Effector CD4-positive, alpha-beta T cell (primary cell): ENCODE results near the gene ARID5A.
"Not testable (repeated sequence)": the region's sequence is repeated elsewhere in the genome, so short reads cannot be mapped to it uniquely, and the experiment has no call there.

ENCODE experiments used
- DNase-seq: peaks from one replicate; pipeline ENCODE4 v3.0.0-alpha.2; 2020

ARID5A gene

DNA sequence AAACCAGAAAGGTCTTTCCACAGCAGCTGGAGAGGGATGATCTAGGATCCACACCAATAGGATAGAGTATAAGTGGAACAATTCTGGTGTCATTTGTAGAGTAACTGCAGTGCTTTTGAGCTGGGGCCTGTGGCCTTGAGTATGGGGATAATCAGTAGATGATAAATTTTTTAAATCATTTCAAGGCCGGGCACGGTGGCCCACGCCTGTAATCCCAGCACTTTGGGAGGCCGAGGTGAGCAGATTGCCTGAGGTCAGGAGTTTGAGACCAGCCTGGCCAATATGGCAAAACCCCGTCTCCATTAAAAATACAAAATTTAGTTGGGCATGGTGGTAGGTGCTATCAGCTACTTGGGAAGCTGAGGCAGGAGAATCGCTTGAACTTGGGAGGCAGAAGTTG, 20.9 kb downstream of the ARID5A start:
- not testable (repeated sequence) for DNase-seq

DNA sequence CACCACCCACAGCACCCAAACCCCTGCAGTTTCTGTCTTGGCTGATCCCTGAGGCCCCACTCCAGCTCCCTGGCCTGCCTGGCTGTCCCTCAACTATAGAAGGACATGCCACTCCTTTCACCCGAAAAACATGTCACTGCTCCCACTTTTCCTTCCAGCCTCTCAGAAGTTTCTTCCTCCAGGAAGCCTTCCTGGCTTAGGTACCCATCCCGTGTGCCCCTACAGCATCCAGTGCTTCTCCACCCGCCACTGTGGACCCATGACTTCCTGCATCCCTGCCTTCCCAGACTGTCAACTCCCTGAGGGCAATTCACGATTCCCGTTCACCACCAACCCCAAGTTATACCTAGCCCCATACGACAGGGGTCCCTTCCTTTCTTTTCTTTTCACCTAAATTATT, 21.5 kb downstream of the ARID5A start:
- DNase-seq: no peak

DNA sequence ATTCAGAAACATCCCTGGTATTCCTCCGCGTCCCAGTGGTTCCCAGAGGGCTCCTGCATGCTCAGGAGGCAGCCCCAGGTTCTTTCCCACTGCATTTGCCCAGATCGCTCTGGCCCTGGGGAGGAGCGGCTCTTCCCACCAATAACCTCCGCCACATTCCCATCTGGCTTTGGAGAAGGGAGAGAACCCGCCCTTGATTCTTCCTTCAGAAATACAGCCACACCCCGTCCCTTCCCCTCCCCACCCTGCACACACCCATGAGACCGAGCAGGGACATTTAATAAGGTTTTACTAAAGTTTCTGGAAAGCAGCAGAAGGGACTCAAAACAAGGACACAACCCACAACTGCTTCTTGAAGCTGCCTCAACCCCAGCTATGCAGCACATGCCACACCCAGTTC, 21.9 kb downstream of the ARID5A start:
- DNase-seq: no peak

- no peak for DNase-seq
Measured at GRCh38 chr2:96564026-96564425, 27.5 kb downstream of the ARID5A start.

- DNase-seq: no peak
Measured at GRCh38 chr2:96564563-96564962, 28.0 kb downstream of the ARID5A start.

GRCh38 chr2:96565111-96565510, 28.6 kb downstream of the ARID5A start:
- no peak for DNase-seq

GRCh38 chr2:96568094-96568493, 31.5 kb downstream of the ARID5A start:
- DNase-seq: no peak

DNA sequence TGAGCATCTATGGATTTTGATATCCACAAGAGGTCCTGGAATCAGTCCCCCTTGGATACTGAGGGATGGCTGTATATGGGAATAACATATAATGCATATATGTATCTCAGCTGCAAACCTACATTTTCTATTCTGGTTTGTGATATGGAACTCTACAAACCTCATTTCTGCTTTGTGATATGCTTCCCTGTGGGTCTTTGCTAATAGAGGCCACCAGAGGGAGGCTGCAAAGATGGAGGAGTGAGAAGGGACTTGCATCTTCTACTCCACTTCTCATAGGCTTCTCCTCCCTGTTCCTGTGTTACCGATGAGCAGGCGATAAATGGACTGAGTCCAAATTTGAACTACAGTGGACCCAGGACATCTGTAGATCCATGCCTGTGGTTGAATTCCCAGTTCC, 37.8 kb downstream of the ARID5A start:
- no peak for DNase-seq

DNA sequence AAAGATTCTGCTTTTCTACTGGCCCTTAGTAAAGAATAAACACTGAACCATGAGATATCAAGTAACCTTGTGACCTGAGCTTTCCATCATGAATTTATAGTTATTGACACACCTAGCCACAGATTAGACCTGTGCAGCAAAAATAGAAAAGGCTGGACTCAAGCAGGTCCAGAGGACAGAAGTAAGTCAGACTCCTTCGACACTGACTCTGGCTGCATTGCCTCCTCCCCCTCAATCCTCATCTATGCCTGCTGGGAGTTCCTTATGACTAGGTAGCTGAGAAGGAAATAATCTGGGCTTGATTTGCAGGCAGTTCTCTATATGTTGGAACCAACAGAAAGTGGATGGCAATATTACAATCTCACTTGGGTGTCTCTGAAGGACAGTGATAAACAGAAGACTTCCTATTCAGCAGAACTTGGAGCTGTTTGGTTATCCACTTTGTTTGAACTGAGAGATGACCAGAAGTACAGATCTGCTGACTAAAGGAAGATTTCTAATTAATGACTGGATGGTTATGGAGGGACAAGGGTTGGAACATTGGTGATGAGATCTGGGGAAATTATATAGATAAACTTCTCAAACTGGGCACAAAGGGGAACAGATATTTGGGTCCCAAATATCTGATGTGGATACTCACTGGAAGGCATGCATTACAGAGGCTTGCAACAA, 39.4 kb downstream of the ARID5A start:
- no peak for DNase-seq

DNA sequence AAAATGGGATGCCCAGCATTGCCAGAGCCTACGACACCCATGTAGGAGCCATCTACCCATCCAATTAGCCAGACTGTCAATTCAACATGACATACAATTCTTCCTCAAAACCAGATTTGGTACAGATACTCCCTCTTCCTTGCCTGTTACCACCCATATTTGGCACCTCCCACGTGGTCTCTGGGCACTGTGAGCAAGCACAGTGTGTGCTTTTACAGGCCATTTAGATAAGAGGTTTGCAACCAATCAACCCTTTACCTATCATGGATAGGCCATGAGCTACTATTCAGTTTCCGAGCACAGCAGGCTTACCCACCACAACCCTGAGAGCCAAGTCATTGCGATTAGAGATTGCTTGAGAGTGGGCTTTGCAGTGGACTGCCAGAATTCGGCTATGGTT, 40.9 kb downstream of the ARID5A start:
- DNase-seq: no peak

GRCh38 chr2:96578731-96579130, 42.2 kb downstream of the ARID5A start:
- DNase-seq: no peak

DNA sequence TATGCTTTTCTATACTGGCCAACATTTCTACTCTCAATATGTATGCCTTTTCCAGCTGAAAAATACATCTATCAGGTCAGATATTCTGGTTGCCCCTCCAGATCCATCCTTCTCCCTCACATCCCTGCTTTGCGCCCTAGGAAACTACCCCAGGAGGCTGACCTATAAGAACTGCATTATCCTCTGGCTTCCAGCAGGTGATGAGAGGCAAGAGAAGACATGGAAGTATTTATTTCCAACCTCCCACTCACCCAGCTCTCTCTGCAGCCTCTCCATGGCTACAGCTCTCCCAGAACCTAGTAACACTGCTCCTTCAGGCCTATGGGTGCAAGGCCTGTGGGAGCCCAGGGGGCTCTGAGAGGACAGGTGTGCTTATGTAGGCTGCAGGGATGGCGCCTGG, 42.9 kb downstream of the ARID5A start:
- no peak for DNase-seq

GRCh38 chr2:96580771-96581170, 44.2 kb downstream of the ARID5A start:
- no peak for DNase-seq

DNA sequence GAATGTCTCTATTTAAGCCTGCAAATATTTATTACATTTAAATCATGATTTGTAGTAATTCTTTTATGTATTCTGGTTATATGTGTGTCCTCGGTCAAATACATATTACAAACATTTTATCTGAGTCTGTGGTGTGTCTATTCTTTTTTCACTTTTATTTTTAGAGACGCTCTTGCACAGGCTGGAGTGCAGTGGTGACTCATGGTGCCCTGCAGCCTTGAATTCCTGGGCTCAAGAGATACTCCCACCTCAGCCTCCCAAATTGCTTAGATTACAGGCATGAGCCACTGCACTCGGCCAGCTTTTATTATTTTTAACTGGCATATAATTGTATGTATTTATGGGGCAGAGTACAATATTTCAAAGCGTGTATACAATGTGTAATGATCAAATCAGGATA, 47.5 kb downstream of the ARID5A start:
- no peak for DNase-seq

DNA sequence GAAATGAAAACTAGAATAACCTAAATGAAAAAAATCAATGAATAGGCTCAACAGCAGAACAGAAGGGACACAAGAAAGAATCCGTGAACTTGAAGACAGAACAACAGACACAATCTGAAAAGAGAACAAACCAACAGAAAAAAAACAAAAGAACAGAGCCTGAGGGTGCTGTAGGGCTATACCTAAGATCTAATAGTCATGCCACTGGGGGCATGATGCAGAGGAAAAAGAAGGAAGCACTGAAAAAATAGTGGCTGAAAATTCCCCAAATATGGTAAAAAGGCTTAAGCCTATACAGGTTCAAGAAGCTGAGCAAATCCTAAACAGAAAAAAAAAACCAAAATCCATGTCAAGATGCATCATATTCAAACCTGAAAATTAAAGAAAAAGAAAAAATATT, 51.3 kb downstream of the ARID5A start:
- DNase-seq: no peak

DNA sequence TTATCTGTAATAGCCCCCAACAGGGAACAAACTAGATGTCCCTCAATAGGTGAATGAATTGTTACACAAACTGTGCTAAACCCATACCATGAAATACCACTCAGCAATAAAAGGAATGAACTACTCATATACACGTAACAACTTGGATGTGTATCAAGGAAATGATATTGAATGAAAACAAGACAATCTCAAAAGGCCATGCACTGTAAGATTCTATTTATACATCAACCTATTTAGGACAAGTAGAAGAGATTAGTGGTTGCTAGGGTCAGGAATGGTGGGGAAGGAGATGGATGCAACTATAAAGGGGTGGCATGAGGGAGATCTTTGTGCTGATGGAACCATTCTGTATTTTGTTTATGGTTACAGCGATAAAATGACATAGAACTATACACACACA, 54.5 kb downstream of the ARID5A start:
- DNase-seq: no peak

DNA sequence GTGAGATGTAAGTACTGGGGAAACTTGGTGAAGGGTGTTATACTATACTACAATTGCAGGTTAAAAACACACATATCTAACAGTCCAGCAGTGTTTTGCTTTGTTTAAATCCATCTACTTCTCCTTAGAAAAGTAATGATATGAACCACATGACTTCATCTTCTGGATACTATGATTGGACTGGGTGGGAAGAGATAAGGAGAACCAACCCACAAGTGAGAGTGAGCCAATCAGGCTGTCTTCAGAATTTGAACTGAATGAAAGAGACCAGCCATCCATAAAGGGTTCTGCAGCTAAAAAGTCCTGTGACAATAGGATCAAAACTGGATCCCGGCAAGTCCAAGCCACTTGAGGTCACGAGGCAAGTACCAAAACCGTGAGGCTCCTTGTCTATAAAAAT, 54.9 kb downstream of the ARID5A start:
- DNase-seq: no peak

- DNase-seq: no peak
Measured at GRCh38 chr2:96594282-96594681, 57.7 kb downstream of the ARID5A start.

DNA sequence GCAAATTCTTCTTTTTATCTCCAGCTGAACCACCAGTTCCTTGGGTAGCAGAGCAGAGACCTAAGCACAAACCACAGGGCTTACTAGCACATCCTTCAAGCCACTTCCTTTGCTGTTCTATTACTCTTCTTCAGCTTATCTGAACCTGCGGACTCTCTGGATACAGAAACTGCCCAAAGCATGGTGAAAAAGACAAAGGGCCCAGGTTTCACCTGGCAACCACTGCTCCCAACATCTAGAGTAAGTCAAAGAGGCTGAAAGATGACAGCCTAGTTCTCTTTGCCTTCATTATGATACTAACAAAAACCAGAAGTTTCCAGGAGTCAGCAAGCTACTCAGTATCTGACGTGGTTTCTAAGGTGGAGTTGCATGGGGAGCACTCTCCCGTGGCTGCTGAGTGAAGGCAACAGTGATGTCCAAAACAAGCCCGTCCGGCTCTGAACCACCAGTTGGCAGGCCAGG, 58.2 kb downstream of the ARID5A start:
- no peak for DNase-seq

GRCh38 chr2:96596596-96596995, 60.0 kb downstream of the ARID5A start:
- DNase-seq: no peak

- DNase-seq: no peak
Measured at GRCh38 chr2:96599941-96600340, 63.4 kb downstream of the ARID5A start.

DNA sequence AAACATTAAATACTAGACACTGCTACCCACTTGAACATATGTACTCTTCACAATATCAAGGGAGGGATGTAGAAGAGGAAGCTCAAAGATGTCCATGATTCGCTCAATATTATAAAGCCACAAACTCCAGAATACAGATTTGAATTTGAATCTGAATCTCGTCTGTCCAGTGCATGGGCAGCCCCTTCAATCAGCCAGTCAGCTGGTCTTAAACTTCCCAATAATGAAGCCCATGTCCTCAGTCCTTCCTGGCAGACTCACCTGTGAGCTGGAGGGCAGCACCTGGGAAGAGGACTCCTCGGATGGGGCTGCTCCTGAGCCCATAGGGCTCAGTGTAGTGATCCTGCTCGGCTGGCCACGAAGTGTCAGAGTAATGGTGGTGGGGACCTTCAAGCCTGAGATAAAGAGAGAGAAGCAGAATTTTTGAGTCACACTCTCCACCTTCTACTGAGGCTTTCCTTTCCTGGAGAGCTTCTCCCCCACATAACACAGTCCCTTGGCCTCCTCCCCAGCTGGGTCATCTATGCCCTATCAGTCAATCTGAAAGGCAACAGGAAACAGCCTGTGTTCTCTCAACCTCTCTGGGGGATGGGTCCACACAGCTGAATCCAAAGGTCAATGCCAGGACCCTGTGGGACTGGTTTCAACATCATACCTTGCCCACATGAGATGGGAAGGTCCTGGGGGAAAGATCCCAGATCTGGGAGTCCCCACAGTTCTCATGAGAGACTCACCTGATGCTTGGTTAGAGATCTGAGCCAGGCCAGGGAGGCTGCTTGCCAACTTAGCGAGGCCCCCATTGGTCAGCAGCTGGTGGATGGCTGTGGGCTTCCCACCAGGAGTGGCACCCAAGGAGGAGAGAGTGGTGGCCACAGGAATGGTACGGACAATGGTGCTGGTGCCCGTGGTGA, 65.1 kb downstream of the ARID5A start:
- no peak for DNase-seq
